HEK293T (cell line): ENCODE results near the gene GDI1.

Experiments used
- ELF4 ChIP-seq: fragments of 450-650 bp; IDR thresholded peaks from 2 replicates; pipeline ENCODE4 v1.6.1; 2017; ENCODE audit warnings: antibody characterized with exemption
- SP1 ChIP-seq: fragments of 450-650 bp; IDR thresholded peaks from 2 replicates; pipeline ENCODE4 v1.6.1; 2017
- TF ChIP-seq, protein P1 (sequence below): fragments of 450-650 bp; IDR thresholded peaks from 2 replicates; pipeline ENCODE4 v1.6.1; 2016

GRCh38 chrX:154449618-154450017 lies 12.7 kb downstream of the GDI1 start:
- TF ChIP-seq, protein P1, sequence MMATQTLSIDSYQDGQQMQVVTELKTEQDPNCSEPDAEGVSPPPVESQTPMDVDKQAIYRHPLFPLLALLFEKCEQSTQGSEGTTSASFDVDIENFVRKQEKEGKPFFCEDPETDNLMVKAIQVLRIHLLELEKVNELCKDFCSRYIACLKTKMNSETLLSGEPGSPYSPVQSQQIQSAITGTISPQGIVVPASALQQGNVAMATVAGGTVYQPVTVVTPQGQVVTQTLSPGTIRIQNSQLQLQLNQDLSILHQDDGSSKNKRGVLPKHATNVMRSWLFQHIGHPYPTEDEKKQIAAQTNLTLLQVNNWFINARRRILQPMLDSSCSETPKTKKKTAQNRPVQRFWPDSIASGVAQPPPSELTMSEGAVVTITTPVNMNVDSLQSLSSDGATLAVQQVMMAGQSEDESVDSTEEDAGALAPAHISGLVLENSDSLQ: no peak
- TF ChIP-seq SP1 (no peak), ELF4 (no peak)
